K562 (cell line): ENCODE results near the gene TRANK1. TPM values are rescaled to one million over a fixed set of nuclear protein-coding genes. Genes with fewer than 3 reads are reported as not detected.

Experiments used
- CBX5 ChIP-seq: IDR thresholded peaks from 2 replicates; pipeline ENCODE4 v1.6.1; 2014; ENCODE audit warnings: low read depth, borderline replicate concordance
- COPS2 ChIP-seq: fragments of 450-650 bp; conservative IDR thresholded peaks from 2 replicates; pipeline ENCODE4 v1.6.1; 2016; ENCODE audit warnings: mild to moderate bottlenecking, moderate library complexity
- GABPB2 ChIP-seq: fragments of 250-450 bp; sonication (Bioruptor Pico); conservative IDR thresholded peaks from 2 replicates; pipeline ENCODE4 v1.5.1; 2021; ENCODE audit warnings: mild to moderate bottlenecking
- GMEB1 ChIP-seq: fragments of 250-450 bp; sonication (Bioruptor Pico); IDR thresholded peaks from 2 replicates; pipeline ENCODE4 v1.4.0; 2020; ENCODE audit warnings: mild to moderate bottlenecking
- GTF2A2 ChIP-seq: IDR thresholded peaks from 2 replicates; pipeline ENCODE4 v1.6.1; 2016; ENCODE audit warnings: mild to moderate bottlenecking, missing genetic modification characterization, missing compliant biosample characterization
- LCOR ChIP-seq: sonication (generic); formaldehyde crosslinking; IDR thresholded peaks from 2 replicates; pipeline ENCODE4 v1.8.0; 2022; ENCODE audit warnings: mild to moderate bottlenecking, missing genetic modification reagents
- MXI1 ChIP-seq: IDR thresholded peaks from 2 replicates; pipeline ENCODE4 v1.6.1; 2011; ENCODE audit warnings: low read depth, mild to moderate bottlenecking, improper control_type of control experiment, low read length
- MYC ChIP-seq, 2 experiments: fragments of 250-450 bp in 1 of 2; sonication (Bioruptor Pico) in 1 of 2; IDR thresholded peaks; 2 replicates each; pipeline versions ENCODE4 v1.5.1 to v1.6.1; 2012 to 2021; ENCODE audit warnings: low read depth in 2 of 2, borderline replicate concordance in 1 of 2, improper control_type of control experiment in 1 of 2, low read length in 1 of 2, mild to moderate bottlenecking in 1 of 2, moderate library complexity in 1 of 2
- NUFIP1 ChIP-seq: fragments of 450-650 bp; IDR thresholded peaks from 2 replicates; pipeline ENCODE4 v1.6.1; 2018; ENCODE audit not compliant: partially characterized antibody
- RBM17 ChIP-seq: fragments of 200-400 bp; formaldehyde crosslinking; IDR thresholded peaks from 2 replicates; pipeline ENCODE4 v1.6.1; 2017; ENCODE audit warnings: low read depth, mild to moderate bottlenecking, low read length, borderline replicate concordance
- RUNX1 ChIP-seq: sonication (generic); IDR thresholded peaks from 2 replicates; pipeline ENCODE4 v1.6.1; 2016; ENCODE audit warnings: antibody characterized with exemption, low read depth
- SIRT6 ChIP-seq: IDR thresholded peaks from one replicate; pipeline ENCODE4 v1.6.1; 2012; ENCODE audit warnings: low read depth, mild to moderate bottlenecking, control low read depth, inconsistent platforms, low read length, moderate library complexity
- SMAD3 ChIP-seq: fragments of 450-650 bp; formaldehyde crosslinking; conservative IDR thresholded peaks from 2 replicates; pipeline ENCODE4 v1.4.0; 2020; ENCODE audit warnings: mild to moderate bottlenecking
- SRSF3 ChIP-seq: fragments of 200-400 bp; formaldehyde crosslinking; IDR thresholded peaks from 2 replicates; pipeline ENCODE4 v1.6.1; 2016; ENCODE audit warnings: mild to moderate bottlenecking, low read length, moderate library complexity; ENCODE audit not compliant: insufficient read depth
- SRSF9 ChIP-seq: fragments of 200-400 bp; formaldehyde crosslinking; IDR thresholded peaks from 2 replicates; pipeline ENCODE4 v1.6.1; 2017; ENCODE audit warnings: low read depth, low read length, borderline replicate concordance
- TCF7 ChIP-seq: sonication (generic); IDR thresholded peaks from 2 replicates; pipeline ENCODE4 v1.6.1; 2016; ENCODE audit warnings: antibody characterized with exemption, borderline replicate concordance
- TCFL5 ChIP-seq: fragments of 250-450 bp; sonication (Bioruptor Pico); conservative IDR thresholded peaks from 2 replicates; pipeline ENCODE4 v1.6.1; 2021; ENCODE audit warnings: mild to moderate bottlenecking, moderate library complexity, matching md5 sums
- ZNF445 ChIP-seq: fragments of 250-450 bp; sonication (Bioruptor Pico); IDR thresholded peaks from 2 replicates; pipeline ENCODE4 v1.4.0; 2020; ENCODE audit warnings: low read depth, mild to moderate bottlenecking, moderate library complexity
- ZNF592 ChIP-seq: fragments of 450-650 bp; IDR thresholded peaks from 2 replicates; pipeline ENCODE4 v1.6.1; 2017; ENCODE audit warnings: antibody characterized with exemption, mild to moderate bottlenecking
- ZNF668 ChIP-seq: fragments of 250-450 bp; sonication (Bioruptor Pico); IDR thresholded peaks from 2 replicates; pipeline ENCODE4 v1.8.0; 2022; ENCODE audit warnings: mild to moderate bottlenecking, inconsistent platforms
- ZNF75A ChIP-seq: fragments of 450-650 bp; formaldehyde crosslinking; IDR thresholded peaks from 2 replicates; pipeline ENCODE4 v1.4.0; 2020; ENCODE audit warnings: mild to moderate bottlenecking
- ZNF766 ChIP-seq: fragments of 200-800 bp; sonication (Bioruptor generic); conservative IDR thresholded peaks from 2 replicates; pipeline ENCODE4 v1.6.1; 2016; ENCODE audit warnings: missing genetic modification characterization, missing compliant biosample characterization
- polyA plus RNA-seq, 8 experiments: library from polyadenylated mRNA; depleted of rRNA in 4 of 8; stranded (reverse) in 5 of 8; unstranded in 3 of 8; fragments of >200 nt; fragmentation: Nextera tagmentation in 2 of 8; fragmentation: Illumina TruSeq in 1 of 8; extraction: Ambion mirVana in 2 of 8; extraction: Trizol in 1 of 8; gene quantifications; 2 replicates each; pipeline versions ENCODE4 v1.2.1 to v1.2.3, GENCODE V29; 2011 to 2014; ENCODE audit warnings: inconsistent platforms in 1 of 8, missing spikeins in 1 of 8
- total RNA-seq, 7 experiments: library from RNA; depleted of rRNA in 6 of 7; stranded (reverse); fragments of >200 nt in 6 of 7; fragmentation: Illumina TruSeq in 2 of 7; extraction: Trizol in 2 of 7; gene quantifications; 2 replicates each; pipeline versions ENCODE4 v1.2.1 to v1.2.3, GENCODE V29; 2011 to 2021; ENCODE audit warnings: low replicate concordance in 1 of 7

TRANK1 gene
- total and polyA plus RNA-seq, 9 of the 15 experiments (the other 6 are each of a cell fraction or from before 2014, with no cell fraction given), result 0.41 to 5.3 (median 2.1) TPM

GRCh38 chr3:36993326-36994283 is 48.8 kb upstream of the TRANK1 start, which contains the start of gene MLH1 (continued):
- TF ChIP-seq MYC (IDR thresholded peaks at IDR 0.05; ENCODE audit: low read depth, low read length), result peak; percentile 82
- peak; percentile 77; the same call in 1 of the 2 replicates for TF ChIP-seq MYC (CRISPR knock-in tag; IDR thresholded peaks at IDR 0.05; ENCODE audit: borderline replicate concordance, low read depth)
- no peak for TF ChIP-seq SRSF9
- no peak for TF ChIP-seq ZNF668 (CRISPR knock-in tag)
- TF ChIP-seq ZNF445 (CRISPR knock-in tag), result no peak
- no peak for TF ChIP-seq NUFIP1
- TF ChIP-seq ZNF766 (CRISPR knock-in tag), result peak; percentile 82; the same call in 1 of the 2 replicates
- TF ChIP-seq LCOR, result peak; percentile 71
- 0 out of 2 replicates have a peak, but pooled peaks have one; percentile 11 for TF ChIP-seq SMAD3
- TF ChIP-seq TCF7, result no peak
- no peak for TF ChIP-seq RUNX1
- peak; percentile 71 for TF ChIP-seq GMEB1 (CRISPR knock-in tag)
- no peak for TF ChIP-seq SRSF3
- TF ChIP-seq TCFL5 (CRISPR knock-in tag), result no peak
- TF ChIP-seq RBM17, result no peak
- TF ChIP-seq GABPB2 (CRISPR knock-in tag), result peak; percentile 60; the same call in 1 of the 2 replicates
- peak; percentile 65 for TF ChIP-seq ZNF592
- no peak for TF ChIP-seq COPS2
- TF ChIP-seq SIRT6, result no peak
- no peak for TF ChIP-seq MXI1
- TF ChIP-seq GTF2A2 (tag), result peak; percentile 50; the same call in 1 of the 2 replicates
- no peak for TF ChIP-seq ZNF75A (CRISPR knock-in tag)
- TF ChIP-seq CBX5, result no peak
